ENCODE measurements around the gene CNTN1.
"Not testable (repeated sequence)": the region's sequence is repeated elsewhere in the genome, so short reads cannot be mapped to it uniquely, and the experiment has no call there.

Gene CNTN1

GRCh38 chr12:40723001-40723400, 30.8 kb downstream of the CNTN1 start:
- TF ChIP-seq CTCF (conservative IDR thresholded peaks at IDR 0.05): no peak
- H3K27ac ChIP-seq: no peak overlapping the region

DNA sequence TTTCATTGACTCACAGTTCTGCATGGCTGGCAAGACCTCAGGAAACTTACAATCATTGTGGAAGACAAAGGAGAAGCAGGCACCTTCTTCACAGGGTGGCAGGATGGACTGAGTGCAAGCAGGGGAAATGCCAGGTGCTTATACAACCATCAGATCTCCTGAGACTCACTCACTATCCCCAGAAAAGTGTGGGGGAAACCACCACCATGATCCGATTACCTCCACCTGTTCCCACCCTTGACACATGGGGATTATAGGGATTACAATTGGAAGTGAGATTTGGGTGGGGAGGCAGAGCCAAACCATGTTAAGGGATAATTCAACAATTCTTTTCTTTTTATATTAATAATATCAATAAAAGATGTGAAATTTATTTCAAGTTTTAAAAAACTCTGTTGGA, 34.1 kb downstream of the CNTN1 start:
- no peak overlapping the region for H3K27ac ChIP-seq
- no peak for TF ChIP-seq CTCF (conservative IDR thresholded peaks at IDR 0.05)

- H3K27ac ChIP-seq: no peak overlapping the region
- no peak for TF ChIP-seq CTCF (conservative IDR thresholded peaks at IDR 0.05)
Measured at GRCh38 chr12:40727774-40728483, 35.7 kb downstream of the CNTN1 start.

DNA sequence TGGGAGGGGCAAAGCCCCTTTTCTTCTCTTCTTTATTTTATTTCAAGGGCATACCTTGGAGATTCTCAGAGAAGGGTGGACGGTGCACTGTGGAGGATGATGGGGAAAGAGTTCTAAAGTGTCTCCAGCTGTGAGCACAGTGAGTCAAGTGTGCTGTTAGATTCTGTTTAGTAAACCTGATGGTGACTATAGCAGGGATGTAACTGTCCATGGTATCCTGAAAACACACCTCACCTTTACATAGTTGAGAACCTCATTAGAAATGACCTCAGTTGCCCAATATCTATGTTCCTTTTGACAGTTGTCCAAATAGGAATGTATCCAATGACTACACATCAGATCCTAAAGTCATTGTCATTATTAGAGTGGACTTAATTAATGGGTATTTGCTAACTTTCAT, 38.0 kb downstream of the CNTN1 start:
- no peak for TF ChIP-seq CTCF (conservative IDR thresholded peaks at IDR 0.05)
- H3K27ac ChIP-seq: no peak overlapping the region

- H3K27ac ChIP-seq: no peak overlapping the region
- no peak for TF ChIP-seq CTCF (conservative IDR thresholded peaks at IDR 0.05)
Measured at GRCh38 chr12:40733871-40734270, 41.6 kb downstream of the CNTN1 start.

DNA sequence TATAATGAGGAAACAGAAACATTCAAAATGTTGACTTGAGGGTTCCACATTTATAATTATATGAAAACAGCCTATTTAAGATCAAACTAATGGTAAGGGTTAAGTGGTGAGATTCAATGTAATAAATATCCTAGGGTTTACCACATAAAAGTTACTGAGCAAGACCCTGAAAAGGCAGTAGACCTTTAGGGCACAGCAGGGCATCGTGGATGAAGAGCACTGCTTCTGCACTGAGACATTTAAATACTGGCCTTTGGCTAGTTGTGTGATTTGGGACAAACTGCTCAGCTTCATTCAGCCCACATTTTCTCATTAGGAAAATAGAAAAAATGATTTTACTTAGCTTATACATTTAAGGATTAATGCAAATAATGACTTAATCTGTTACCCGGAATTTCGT, 42.0 kb downstream of the CNTN1 start:
- no peak overlapping the region for H3K27ac ChIP-seq
- TF ChIP-seq CTCF (conservative IDR thresholded peaks at IDR 0.05): no peak

GRCh38 chr12:40735551-40736230, 43.5 kb downstream of the CNTN1 start:
- no peak for TF ChIP-seq CTCF (conservative IDR thresholded peaks at IDR 0.05)
- no peak overlapping the region for H3K27ac ChIP-seq

- H3K27ac ChIP-seq: not testable (repeated sequence)
Measured at GRCh38 chr12:40737416-40737815, 45.2 kb downstream of the CNTN1 start.

Measured in VCaP (cell line).